Ascending aorta (tissue), 2 donors: ENCODE results near the gene PCSK2. TPM values are rescaled to one million over a fixed set of nuclear protein-coding genes. Genes with fewer than 3 reads are reported as not detected.

Source experiments
- DNase-seq, 2 donors: peaks; one replicate each; pipeline ENCODE4 v3.0.0-alpha.2; 2019; ENCODE audit warnings: low spot score in 2 of 2
- H3K27ac ChIP-seq, 2 donors: fragments of 200-600 bp; sonication (generic); one replicate each; pipeline ENCODE4 v1.5.1; 2016 to 2017; ENCODE audit warnings: mild to moderate bottlenecking in 1 of 2
- H3K27me3 ChIP-seq: fragments of 200-600 bp; sonication (generic); one replicate; pipeline ENCODE4 v1.5.1; 2017
- H3K36me3 ChIP-seq, 2 donors: fragments of 200-600 bp; sonication (generic); one replicate each; pipeline ENCODE4 v1.5.1; 2016
- H3K4me1 ChIP-seq, 2 donors: fragments of 200-600 bp; sonication (generic); one replicate each; pipeline ENCODE4 v1.5.1; 2016 to 2017; ENCODE audit warnings: mild to moderate bottlenecking in 1 of 2
- H3K4me3 ChIP-seq, 2 donors: fragments of 200-600 bp; sonication (generic); one replicate each; pipeline ENCODE4 v1.5.1; 2016 to 2017; ENCODE audit warnings: mild to moderate bottlenecking in 1 of 2
- H3K9me3 ChIP-seq, 2 donors: fragments of 200-600 bp; sonication (generic); one replicate each; pipeline ENCODE4 v1.5.1; 2016
- intact Hi-C: fragments of 100-400 bp; cut with DNase I; formaldehyde crosslinking; loops from one replicate; pipeline ENCODE4 v1.15.1; 2023
- total RNA-seq: library from RNA; depleted of rRNA; stranded (reverse); fragments of >200 nt; gene quantifications from one replicate; pipeline ENCODE4 v1.1.0, GENCODE V29; 2016
- TF ChIP-seq, protein P1 (sequence below), 3 experiments: fragments of 200-600 bp in 2 of 3; fragments of 450-650 bp in 1 of 3; sonication (generic) in 2 of 3; IDR thresholded peaks; one replicate each; pipeline ENCODE4 v1.5.1; 2016 to 2019; ENCODE audit warnings: antibody characterized with exemption in 3 of 3, mild to moderate bottlenecking in 1 of 3, moderate library complexity in 1 of 3

The PCSK2 gene
- total RNA-seq, 1 donor from 2014 or later: not detected

DNA sequence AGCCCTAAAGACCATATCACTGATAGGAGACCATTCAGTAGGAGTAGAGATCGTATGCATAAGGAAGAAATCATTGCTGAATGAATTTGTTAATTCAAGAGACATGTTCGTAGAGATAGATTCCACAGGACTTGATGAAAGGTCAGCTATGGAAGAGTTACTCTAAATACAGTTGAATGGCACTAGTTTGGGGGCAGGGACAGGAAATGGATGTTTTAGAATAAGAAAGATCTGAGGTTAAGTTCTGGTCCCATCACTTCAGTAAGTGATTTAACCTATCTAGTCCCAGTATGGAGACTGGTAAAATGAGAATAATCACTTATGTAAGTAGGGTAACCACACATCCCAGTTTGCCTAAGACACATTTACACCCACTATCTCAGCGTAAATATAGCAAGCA, 307.2 kb downstream of the PCSK2 start:
- intact Hi-C loops: no loop called here
- TF ChIP-seq, protein P1, sequence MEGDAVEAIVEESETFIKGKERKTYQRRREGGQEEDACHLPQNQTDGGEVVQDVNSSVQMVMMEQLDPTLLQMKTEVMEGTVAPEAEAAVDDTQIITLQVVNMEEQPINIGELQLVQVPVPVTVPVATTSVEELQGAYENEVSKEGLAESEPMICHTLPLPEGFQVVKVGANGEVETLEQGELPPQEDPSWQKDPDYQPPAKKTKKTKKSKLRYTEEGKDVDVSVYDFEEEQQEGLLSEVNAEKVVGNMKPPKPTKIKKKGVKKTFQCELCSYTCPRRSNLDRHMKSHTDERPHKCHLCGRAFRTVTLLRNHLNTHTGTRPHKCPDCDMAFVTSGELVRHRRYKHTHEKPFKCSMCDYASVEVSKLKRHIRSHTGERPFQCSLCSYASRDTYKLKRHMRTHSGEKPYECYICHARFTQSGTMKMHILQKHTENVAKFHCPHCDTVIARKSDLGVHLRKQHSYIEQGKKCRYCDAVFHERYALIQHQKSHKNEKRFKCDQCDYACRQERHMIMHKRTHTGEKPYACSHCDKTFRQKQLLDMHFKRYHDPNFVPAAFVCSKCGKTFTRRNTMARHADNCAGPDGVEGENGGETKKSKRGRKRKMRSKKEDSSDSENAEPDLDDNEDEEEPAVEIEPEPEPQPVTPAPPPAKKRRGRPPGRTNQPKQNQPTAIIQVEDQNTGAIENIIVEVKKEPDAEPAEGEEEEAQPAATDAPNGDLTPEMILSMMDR (IDR thresholded peaks at IDR 0.05): no peak
- no peak overlapping the region for H3K27ac ChIP-seq
- H3K36me3 ChIP-seq: no peaks in the 10 kb centered on the region
- no peaks in the 10 kb centered on the region for H3K27me3 ChIP-seq
- DNase-seq: no peak
- H3K4me3 ChIP-seq: no peak overlapping the region
- H3K4me1 ChIP-seq: peaks cover 0 to 22% of the 10 kb centered on the region in 2 donors
- H3K9me3 ChIP-seq: no peaks in the 10 kb centered on the region
